Spleen (tissue), 7 donors: Measurements from ENCODE around the gene SMIM3.

ENCODE experiments used
- CTCF ChIP-seq, 11 experiments: fragments of 200-600 bp in 7 of 11; fragments of 450-650 bp in 4 of 11; sonication (generic) in 4 of 11; IDR thresholded peaks in 8 of 11; conservative IDR thresholded peaks in 3 of 11; 1 replicate in 7 of 11; 2 replicates in 4 of 11; pipeline versions ENCODE4 v1.4.0 to v1.8.0; 2016 to 2021; ENCODE audit warnings: antibody characterized with exemption in 11 of 11, inconsistent platforms in 4 of 11, mild to moderate bottlenecking in 1 of 11
- POLR2A ChIP-seq, 3 donors: fragments of 450-650 bp; IDR thresholded peaks; one replicate each; pipeline ENCODE4 v1.5.1; 2017; ENCODE audit warnings: antibody characterized with exemption in 3 of 3, mild to moderate bottlenecking in 1 of 3
- donor health status: DM: no; HTN: no; CAD: no; lungs with moderate emphysema.
- donor health status: DM: no; HTN: no; CAD: no.
- donor health status: DM: no; HTN: no; CAD: no.

GRCh38 chr5:150787656-150788055 is 9.1 kb downstream of the SMIM3 start:
- TF ChIP-seq POLR2A (IDR thresholded peaks at IDR 0.05) (no peak), CTCF (IDR thresholded peaks at IDR 0.05 in 8 of 11, conservative IDR thresholded peaks at IDR 0.05 in 3 of 11) (no peak)
